HPDE6-E6E7 (cell line): ENCODE measurements around the gene TTYH1.
"Not testable (repeated sequence)": the region's sequence is repeated elsewhere in the genome, so short reads cannot be mapped to it uniquely, and the experiment has no call there.

ENCODE experiments used
- DNase-seq: peaks from one replicate; pipeline ENCODE4 v3.0.0; 2011; ENCODE audit warnings: missing footprints; ENCODE audit errors: extremely low spot score

The TTYH1 gene

GRCh38 chr19:54415208-54415900 lies at the start of gene TTYH1:
TSS of gene TTYH1 (plus strand) at chr19:54415464. CDS start at chr19:54415553, 89 bp downstream.
- DNase-seq: no peak

GRCh38 chr19:54365798-54366197 lies 49.5 kb upstream of the TTYH1 start:
- not testable (repeated sequence) for DNase-seq

- DNase-seq: no peak
Measured at GRCh38 chr19:54366811-54367210, 48.5 kb upstream of the TTYH1 start.

- DNase-seq: no peak
Measured at GRCh38 chr19:54369082-54369687, 46.1 kb upstream of the TTYH1 start.

- not testable (repeated sequence) for DNase-seq
Measured at GRCh38 chr19:54369688-54370433, 45.4 kb upstream of the TTYH1 start.

- DNase-seq: not testable (repeated sequence)
Measured at GRCh38 chr19:54370434-54370796, 44.8 kb upstream of the TTYH1 start.

- not testable (repeated sequence) for DNase-seq
Measured at GRCh38 chr19:54371453-54371852, 43.8 kb upstream of the TTYH1 start.

GRCh38 chr19:54373781-54374631 lies 41.3 kb upstream of the TTYH1 start:
- no peak for DNase-seq

- not testable (repeated sequence) for DNase-seq
Measured at GRCh38 chr19:54375181-54375938, 39.9 kb upstream of the TTYH1 start.

GRCh38 chr19:54376610-54377285 lies 38.5 kb upstream of the TTYH1 start:
- DNase-seq: no peak

- DNase-seq: no peak
Measured at GRCh38 chr19:54379187-54379678, 36.0 kb upstream of the TTYH1 start.

GRCh38 chr19:54380897-54381296 lies 34.4 kb upstream of the TTYH1 start:
- no peak for DNase-seq

GRCh38 chr19:54382041-54382440 lies 33.2 kb upstream of the TTYH1 start:
- not testable (repeated sequence) for DNase-seq

GRCh38 chr19:54383330-54383729 lies 31.9 kb upstream of the TTYH1 start:
- no peak for DNase-seq

- DNase-seq: no peak
Measured at GRCh38 chr19:54387991-54388801, 27.1 kb upstream of the TTYH1 start.

GRCh38 chr19:54388802-54389139 lies 26.5 kb upstream of the TTYH1 start:
- DNase-seq: no peak

- DNase-seq: no peak
Measured at GRCh38 chr19:54389553-54389952, 25.7 kb upstream of the TTYH1 start.

GRCh38 chr19:54390942-54391577 lies 24.2 kb upstream of the TTYH1 start:
- DNase-seq: no peak

GRCh38 chr19:54391589-54392061 lies 23.6 kb upstream of the TTYH1 start:
- no peak for DNase-seq
